ENCODE data around the gene OR56A5.

GRCh38 chr11:5922749-5923426, 45.4 kb downstream of the OR56A5 start:
- TF ChIP-seq CTCF (IDR thresholded peaks at IDR 0.05) (no peak), POLR2A (IDR thresholded peaks at IDR 0.05) (no peak)
